IPS-15b (cell line): Measurements from ENCODE around the gene ARSK.
"Not testable (repeated sequence)": the region's sequence is repeated elsewhere in the genome, so short reads cannot be mapped to it uniquely, and the experiment has no call there.

ENCODE experiments used
- H3K27me3 ChIP-seq: one replicate; pipeline ENCODE4 v1.6.1; 2013; ENCODE audit warnings: low read length; ENCODE audit not compliant: control insufficient read depth, insufficient read depth
- H3K36me3 ChIP-seq: one replicate; pipeline ENCODE4 v1.6.1; 2013; ENCODE audit warnings: low read length; ENCODE audit not compliant: control insufficient read depth, insufficient read depth
- H3K4me1 ChIP-seq: one replicate; pipeline ENCODE4 v1.6.1; 2013; ENCODE audit warnings: mild to moderate bottlenecking, low read length; ENCODE audit not compliant: control insufficient read depth, insufficient read depth
- H3K4me3 ChIP-seq: one replicate; pipeline ENCODE4 v1.5.1; 2013; ENCODE audit warnings: low read depth, low read length
- H3K9ac ChIP-seq: one replicate; pipeline ENCODE4 v1.6.1; 2013; ENCODE audit warnings: low read depth, mild to moderate bottlenecking, low read length
- H3K9me3 ChIP-seq: one replicate; pipeline ENCODE4 v1.6.1; 2013; ENCODE audit warnings: mild to moderate bottlenecking, low read length; ENCODE audit not compliant: control insufficient read depth, insufficient read depth

ARSK gene

GRCh38 chr5:95638632-95639031 is 83.7 kb downstream of the ARSK start:
- H3K27me3 ChIP-seq = no peaks in the 10 kb centered on the region
- H3K9ac ChIP-seq = no peak overlapping the region
- H3K9me3 ChIP-seq = no peaks in the 10 kb centered on the region
- no peaks in the 10 kb centered on the region for H3K4me1 ChIP-seq
- H3K36me3 ChIP-seq = no peaks in the 10 kb centered on the region
- H3K4me3 ChIP-seq = no peak overlapping the region

GRCh38 chr5:95641741-95642220 is 86.9 kb downstream of the ARSK start:
- Histone ChIP-seq H3K9ac (no peak overlapping the region), H3K4me3 (no peak overlapping the region), H3K9me3 (no peaks in the 10 kb centered on the region), H3K27me3 (peaks cover 2% of the 10 kb centered on the region), H3K4me1 (no peaks in the 10 kb centered on the region), H3K36me3 (no peaks in the 10 kb centered on the region)

DNA sequence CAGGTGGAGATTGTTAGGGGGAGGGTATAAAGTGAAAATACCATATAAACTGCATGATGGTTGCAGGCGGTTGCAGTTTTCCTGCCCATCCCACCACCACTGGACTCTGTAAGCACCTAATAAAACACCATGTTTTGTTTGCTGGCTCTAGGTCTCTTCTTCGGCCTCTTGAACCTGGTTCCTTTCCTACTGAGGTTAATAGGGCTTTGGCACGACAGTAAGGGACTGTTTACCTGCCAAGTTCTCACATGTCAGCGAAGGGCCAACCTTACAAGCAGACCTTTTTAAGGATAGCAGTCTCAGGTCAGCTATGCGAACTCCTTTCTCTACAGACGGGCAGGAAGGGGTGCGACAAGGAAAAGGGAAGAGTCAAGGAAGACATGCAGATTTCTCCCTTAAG is 88.3 kb downstream of the ARSK start:
- H3K9me3 ChIP-seq = no peaks in the 10 kb centered on the region
- H3K4me1 ChIP-seq = peaks cover 4% of the 10 kb centered on the region
- H3K4me3 ChIP-seq = no peak overlapping the region
- H3K9ac ChIP-seq = no peak overlapping the region
- peaks cover 2% of the 10 kb centered on the region for H3K27me3 ChIP-seq
- no peaks in the 10 kb centered on the region for H3K36me3 ChIP-seq

- H3K36me3 ChIP-seq = no peaks in the 10 kb centered on the region
- H3K9me3 ChIP-seq = no peaks in the 10 kb centered on the region
- H3K9ac ChIP-seq = no peak overlapping the region
These were observed 89.6 kb downstream of the ARSK start for GRCh38 chr5:95644351-95645042.

DNA sequence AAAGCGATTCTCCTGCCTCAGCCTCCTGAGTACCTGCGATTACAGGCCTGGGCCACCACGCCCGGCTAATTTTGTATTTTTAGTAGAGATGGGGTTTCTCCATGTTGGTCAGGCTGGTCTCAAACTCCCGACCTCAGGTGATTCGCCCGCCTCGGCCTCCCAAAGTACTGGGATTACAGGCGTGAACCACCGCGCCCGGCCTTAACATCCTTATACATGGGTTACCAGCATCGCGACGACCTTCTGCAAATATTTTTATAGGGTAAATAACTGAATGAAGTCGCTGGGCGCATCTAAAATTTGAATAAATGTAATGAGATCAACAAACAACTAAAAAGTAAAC is 91.3 kb downstream of the ARSK start:
- not testable (repeated sequence) for H3K9ac ChIP-seq, H3K36me3 ChIP-seq, H3K4me1 ChIP-seq, H3K27me3 ChIP-seq, H3K4me3 ChIP-seq, H3K9me3 ChIP-seq

More at GRCh38 chr5:95644351-95645042, 89.6 kb downstream of the ARSK start:
- H3K4me3 ChIP-seq = no peak overlapping the region
- peaks cover 4% of the 10 kb centered on the region for H3K4me1 ChIP-seq
- H3K27me3 ChIP-seq = peaks cover 2% of the 10 kb centered on the region

DNA sequence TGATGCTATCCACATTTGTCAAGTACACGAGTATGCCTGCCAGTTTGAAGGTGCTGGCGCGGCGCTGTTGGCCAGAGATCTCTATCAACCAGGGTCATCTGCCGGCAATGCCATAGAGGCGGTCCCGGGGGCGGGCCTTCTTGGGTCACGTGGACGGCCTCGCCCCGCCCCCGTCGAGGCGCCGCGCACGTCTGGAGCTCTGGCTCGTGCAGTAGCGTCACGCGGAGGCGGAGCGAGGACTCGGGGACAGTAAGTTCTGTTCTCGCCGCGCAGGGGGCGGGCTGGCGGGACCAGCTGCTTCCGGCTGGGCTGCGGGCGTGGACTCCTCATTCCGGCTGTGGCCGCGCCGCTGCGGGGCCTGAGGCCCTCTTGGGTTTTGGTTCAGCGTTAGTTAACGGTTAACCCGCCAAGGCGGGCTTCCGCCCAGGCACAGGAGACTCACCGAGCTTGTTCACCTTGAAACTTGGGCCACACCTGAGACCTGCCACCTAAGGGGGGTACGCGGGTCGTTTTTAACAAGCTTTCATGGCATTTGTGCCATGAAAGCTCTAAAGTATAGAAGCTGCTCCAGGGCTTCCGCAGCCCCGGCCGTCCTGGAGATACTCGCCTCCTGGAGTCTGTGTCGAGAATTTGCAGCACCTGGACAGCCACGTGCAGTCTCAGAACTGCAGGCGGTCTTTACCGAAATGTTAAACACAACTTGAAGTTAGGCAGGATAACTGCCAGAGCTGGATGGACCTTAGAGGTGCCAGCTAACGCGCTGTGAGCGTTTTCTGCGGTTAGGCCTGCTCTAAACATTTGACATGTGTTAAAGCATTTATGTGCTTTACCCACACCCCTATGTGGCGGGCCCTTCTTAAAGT is 91.9 kb downstream of the ARSK start, which contains the start of gene RFESD:
RFESD (plus strand) TSS at position 209 of the 863 bp plus-strand sequence. CDS start 5,495 bp downstream, outside the sequence.
- Histone ChIP-seq H3K36me3 (no peaks in the 10 kb centered on the region), H3K4me1 (peaks cover 4% of the 10 kb centered on the region), H3K27me3 (peaks cover 2% of the 10 kb centered on the region), H3K4me3 (peak within 1 kb of the TSS; percentile 74), H3K9ac (peak within 1 kb of the TSS; percentile 62), H3K9me3 (no peaks in the 10 kb centered on the region)

- Histone ChIP-seq H3K4me3 (no peak overlapping the region), H3K9me3 (no peaks in the 10 kb centered on the region), H3K27me3 (peaks cover 2% of the 10 kb centered on the region), H3K4me1 (peaks cover 4% of the 10 kb centered on the region), H3K36me3 (no peaks in the 10 kb centered on the region), H3K9ac (no peak overlapping the region)
These were observed 93.3 kb downstream of the ARSK start for GRCh38 chr5:95647886-95648860.

DNA sequence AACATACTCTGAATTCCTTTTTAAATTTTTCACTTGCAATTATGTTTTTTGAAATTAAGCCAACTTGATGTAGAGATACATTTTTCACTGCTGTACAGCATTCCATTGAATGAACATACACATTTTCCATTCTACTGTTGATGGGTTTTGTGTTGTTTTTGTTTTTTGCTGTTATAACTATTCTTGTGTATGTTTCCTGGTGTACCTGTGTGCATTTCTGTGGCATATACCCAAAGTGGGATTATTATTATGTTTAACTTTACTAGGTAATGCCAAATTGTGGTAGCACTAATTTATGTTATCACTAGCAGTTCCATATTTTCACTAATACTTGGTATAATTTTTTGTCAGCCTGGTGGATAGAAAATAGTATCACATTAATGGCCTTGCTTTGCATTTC is 94.4 kb downstream of the ARSK start:
- Histone ChIP-seq H3K4me3 (no peak overlapping the region), H3K9ac (no peak overlapping the region), H3K4me1 (peaks cover 4% of the 10 kb centered on the region), H3K9me3 (no peaks in the 10 kb centered on the region), H3K36me3 (no peaks in the 10 kb centered on the region), H3K27me3 (no peaks in the 10 kb centered on the region)

- Histone ChIP-seq H3K9me3 (no peaks in the 10 kb centered on the region), H3K4me1 (peaks cover 4% of the 10 kb centered on the region), H3K36me3 (no peaks in the 10 kb centered on the region), H3K27me3 (no peaks in the 10 kb centered on the region), H3K9ac (no peak overlapping the region), H3K4me3 (no peak overlapping the region)
These were observed 95.1 kb downstream of the ARSK start for GRCh38 chr5:95649842-95650620.

GRCh38 chr5:95652849-95653248 is 97.9 kb downstream of the ARSK start:
- Histone ChIP-seq H3K27me3 (no peaks in the 10 kb centered on the region), H3K9ac (no peak overlapping the region), H3K4me1 (no peaks in the 10 kb centered on the region), H3K36me3 (no peaks in the 10 kb centered on the region), H3K9me3 (no peaks in the 10 kb centered on the region), H3K4me3 (no peak overlapping the region)

GRCh38 chr5:95654196-95654595 is 99.3 kb downstream of the ARSK start:
- Histone ChIP-seq H3K4me3 (no peak overlapping the region), H3K36me3 (no peaks in the 10 kb centered on the region), H3K27me3 (no peaks in the 10 kb centered on the region), H3K9me3 (no peaks in the 10 kb centered on the region), H3K4me1 (no peaks in the 10 kb centered on the region), H3K9ac (no peak overlapping the region)
